ENCODE data around the gene ZBTB43. TPM values are rescaled to one million over a fixed set of nuclear protein-coding genes. Genes with fewer than 3 reads are reported as not detected.

ZBTB43 gene
- polyA plus RNA-seq, 1 donor from 2014 or later = 12.3 TPM

- Histone ChIP-seq H4K20me1 (ENCODE audit: insufficient read depth) (no peaks in the 10 kb centered on the region), H3K27me3 (ENCODE audit: insufficient read depth, low read depth, low read length) (no peaks in the 10 kb centered on the region), H3K9ac (ENCODE audit: low read length) (no peak overlapping the region), H3K79me2 (replicated peaks; ENCODE audit: insufficient read depth, low read length) (peaks cover 21% of the 10 kb centered on the region), H3K4me3 (ENCODE audit: low read length) (no peak overlapping the region), H3K9me3 (ENCODE audit: low read length) (no peaks in the 10 kb centered on the region), H3K27ac (ENCODE audit: low read length) (no peak overlapping the region), H3F3A (ENCODE audit: insufficient read depth, low read length, poor library complexity, severe bottlenecking) (no peaks in the 10 kb centered on the region), H2AFZ (ENCODE audit: low read depth, low read length) (no peak overlapping the region), H3K36me3 (ENCODE audit: insufficient read depth, low read length) (no peaks in the 10 kb centered on the region), H3K9me2 (ENCODE audit: insufficient read depth, low read length) (no peaks in the 10 kb centered on the region), H3K4me2 (ENCODE audit: low read length) (no peak overlapping the region)
- TF ChIP-seq EP300 (conservative IDR thresholded peaks at IDR 0.05; ENCODE audit: poor library complexity, severe bottlenecking) (no peak), EZH2 (IDR thresholded peaks at IDR 0.05; ENCODE audit: borderline replicate concordance, insufficient read depth, low read length, poor library complexity, severe bottlenecking) (no peak), CTCF (IDR thresholded peaks at IDR 0.05; ENCODE audit: poor library complexity, severe bottlenecking) (no peak), POLR2AphosphoS5 (IDR thresholded peaks at IDR 0.05) (no peak), RAD21 (conservative IDR thresholded peaks at IDR 0.05) (no peak), REST (IDR thresholded peaks at IDR 0.05; ENCODE audit: borderline replicate concordance) (no peak), TAF1 (IDR thresholded peaks at IDR 0.05; ENCODE audit: low read depth) (no peak), SMC3 (conservative IDR thresholded peaks at IDR 0.05; ENCODE audit: poor library complexity) (no peak), MXI1 (conservative IDR thresholded peaks at IDR 0.05; ENCODE audit: poor library complexity, severe bottlenecking) (no peak)
Measured at GRCh38 chr9:126802318-126803059, 2.4 kb upstream of the ZBTB43 start.

GRCh38 chr9:126804198-126804695 lies 593 bp upstream of the ZBTB43 start:
- Histone ChIP-seq H3K9me2 (ENCODE audit: insufficient read depth, low read length) (no peaks in the 10 kb centered on the region), H3K27ac (ENCODE audit: low read length) (peak overlapping the region; percentile 79), H3K79me2 (replicated peaks; ENCODE audit: insufficient read depth, low read length) (peaks cover 36% of the 10 kb centered on the region), H3K4me3 (ENCODE audit: low read length) (peak overlapping the region; percentile 88), H2AFZ (ENCODE audit: low read depth, low read length) (peak overlapping the region; percentile 92), H4K20me1 (ENCODE audit: insufficient read depth) (no peaks in the 10 kb centered on the region), H3K9me3 (ENCODE audit: low read length) (no peaks in the 10 kb centered on the region), H3K27me3 (ENCODE audit: insufficient read depth, low read depth, low read length) (no peaks in the 10 kb centered on the region), H3K36me3 (ENCODE audit: insufficient read depth, low read length) (no peaks in the 10 kb centered on the region), H3K9ac (ENCODE audit: low read length) (peak overlapping the region; percentile 90), H3K4me2 (ENCODE audit: low read length) (no peak overlapping the region), H3F3A (ENCODE audit: insufficient read depth, low read length, poor library complexity, severe bottlenecking) (no peaks in the 10 kb centered on the region)
- TF ChIP-seq EP300 (conservative IDR thresholded peaks at IDR 0.05; ENCODE audit: poor library complexity, severe bottlenecking) = peak; percentile 7
- TF ChIP-seq POLR2AphosphoS5 (IDR thresholded peaks at IDR 0.05) = no peak

Data from neural cell (in vitro differentiated cells).